SH-SY5Y (cell line): ENCODE data around the gene SHISA7.

Experiments
- GATA2 ChIP-seq: IDR thresholded peaks from 2 replicates; pipeline ENCODE4 v1.6.1; 2011; ENCODE audit warnings: mild to moderate bottlenecking, low read depth, low read length
- GATA3 ChIP-seq: IDR thresholded peaks from 2 replicates; pipeline ENCODE4 v1.6.1; 2011; ENCODE audit warnings: low read depth, mild to moderate bottlenecking, low read length, moderate library complexity

Gene SHISA7

DNA sequence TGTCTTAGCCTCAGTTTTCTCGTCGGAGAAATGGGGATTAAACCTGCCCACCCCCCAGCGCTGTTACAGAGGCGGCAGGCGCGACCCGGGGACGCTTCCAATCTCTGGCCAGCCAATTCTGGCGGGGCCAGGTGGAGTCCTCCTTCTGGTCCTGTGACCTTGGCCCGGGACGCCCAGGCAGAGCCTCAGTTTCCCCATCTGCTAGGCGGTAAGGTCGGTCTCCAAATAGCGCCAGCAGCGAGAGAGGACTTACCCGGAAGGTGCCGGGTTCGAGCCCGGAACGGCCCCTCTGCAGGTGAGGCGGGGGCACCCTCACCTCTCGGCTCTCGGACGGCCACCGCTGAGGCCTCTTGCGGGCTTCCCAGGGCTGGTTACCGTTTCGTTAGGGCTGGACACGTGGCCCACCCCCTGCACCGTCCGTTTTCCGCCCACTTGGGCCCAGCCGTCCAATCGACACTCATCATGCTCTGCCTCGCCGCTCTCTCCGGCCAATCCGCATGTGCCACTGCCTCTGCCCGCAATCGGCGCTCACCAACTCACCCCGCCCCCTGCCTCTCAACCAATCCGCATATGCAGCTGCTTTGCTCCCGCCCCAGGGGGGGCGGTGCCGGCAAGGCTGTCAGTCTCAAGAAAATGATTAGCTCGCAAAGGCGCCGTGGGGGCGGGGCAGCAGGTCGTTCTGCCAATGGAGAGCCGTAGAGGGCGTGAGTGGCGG lies 18.3 kb upstream of the SHISA7 start, which contains the start of gene ISOC2:
Gene ISOC2 (minus strand): TSS at position 384 of the 715 bp plus-strand sequence. CDS start 5,156 bp downstream, outside the sequence.
- no peak for TF ChIP-seq GATA3
- TF ChIP-seq GATA2 = no peak

- TF ChIP-seq GATA2 (no peak), GATA3 (no peak)
These were observed 17.7 kb upstream of the SHISA7 start for GRCh38 chr19:55460670-55461258.

DNA sequence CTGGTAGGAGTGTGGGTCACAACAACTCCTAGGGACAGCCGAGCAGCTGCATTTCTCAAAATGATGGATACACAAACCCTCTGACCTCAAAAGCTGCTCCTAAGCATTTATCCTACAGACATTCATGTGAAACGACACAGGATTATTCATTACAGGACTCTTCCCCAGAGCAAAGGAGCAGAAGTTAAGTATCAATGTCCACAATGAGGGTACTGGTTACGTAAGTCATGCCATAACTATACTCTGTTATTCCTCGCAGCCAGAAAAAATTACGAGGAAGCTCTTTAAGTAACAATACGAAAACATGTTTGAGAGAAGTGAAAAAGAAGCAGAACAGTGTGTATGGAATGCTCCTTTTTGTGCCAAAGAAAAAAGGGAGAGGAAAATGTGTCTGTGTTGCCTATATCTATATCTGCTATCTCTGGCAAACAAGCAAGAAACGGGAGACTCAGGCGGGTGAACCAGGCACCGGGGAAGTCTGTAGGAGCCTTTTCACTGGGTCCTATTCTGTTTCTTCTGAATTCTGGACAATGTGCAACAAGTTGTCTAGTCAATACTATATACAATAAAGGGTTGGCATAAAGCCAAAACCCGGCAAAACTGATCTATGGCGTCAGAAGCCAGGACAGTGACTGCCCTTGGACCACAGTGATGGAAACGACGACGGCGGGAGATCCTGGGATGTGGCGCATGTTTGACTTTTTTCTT lies 17.0 kb upstream of the SHISA7 start:
- TF ChIP-seq GATA2 (peak; percentile 82), GATA3 (no peak)

DNA sequence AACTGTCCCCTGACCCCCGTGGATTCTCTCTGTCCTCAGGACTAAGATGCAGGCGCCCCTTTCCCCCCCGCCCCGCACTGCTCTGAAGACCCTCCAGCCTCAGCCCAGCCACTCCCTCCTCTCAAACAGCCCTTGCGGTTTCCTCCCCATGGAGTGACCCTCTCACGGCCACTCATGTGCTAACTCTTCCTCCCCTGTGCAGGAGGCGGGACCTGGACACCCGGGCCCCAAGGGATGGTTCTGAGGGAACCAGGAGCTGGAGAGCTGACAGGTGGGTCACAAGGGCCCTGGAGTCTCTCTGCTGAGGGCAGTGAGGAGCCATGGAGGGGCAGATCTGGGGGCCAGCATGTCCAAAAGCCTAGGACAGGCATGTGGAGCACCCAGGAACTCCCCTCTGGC lies 16.4 kb upstream of the SHISA7 start:
- no peak for TF ChIP-seq GATA3
- TF ChIP-seq GATA2 = no peak

GRCh38 chr19:55457683-55458457 lies 14.8 kb upstream of the SHISA7 start:
- TF ChIP-seq GATA2 = no peak

DNA sequence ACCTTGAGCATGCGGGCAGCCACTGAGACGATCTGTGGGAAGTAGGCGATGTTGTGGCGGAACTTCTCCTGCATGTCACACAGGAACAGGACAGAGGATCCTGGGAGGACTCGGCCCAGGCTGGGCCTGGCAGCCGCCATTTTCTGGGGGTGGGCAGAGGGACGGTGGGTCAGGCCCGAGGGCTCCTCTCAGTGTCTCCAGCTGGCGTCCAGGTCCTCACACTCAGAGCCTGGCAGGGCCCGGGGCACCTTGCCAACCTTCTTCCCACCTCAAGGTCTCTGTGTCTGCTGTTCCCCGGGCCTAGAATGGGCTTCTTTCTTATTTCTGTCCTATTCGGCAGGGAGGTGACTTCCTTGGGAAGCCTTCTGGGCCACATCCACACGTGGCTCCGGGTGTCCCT lies 13.2 kb upstream of the SHISA7 start:
- TF ChIP-seq GATA2 = no peak

- TF ChIP-seq GATA3 (no peak), GATA2 (no peak)
These were observed 12.6 kb upstream of the SHISA7 start for GRCh38 chr19:55455576-55456235.

DNA sequence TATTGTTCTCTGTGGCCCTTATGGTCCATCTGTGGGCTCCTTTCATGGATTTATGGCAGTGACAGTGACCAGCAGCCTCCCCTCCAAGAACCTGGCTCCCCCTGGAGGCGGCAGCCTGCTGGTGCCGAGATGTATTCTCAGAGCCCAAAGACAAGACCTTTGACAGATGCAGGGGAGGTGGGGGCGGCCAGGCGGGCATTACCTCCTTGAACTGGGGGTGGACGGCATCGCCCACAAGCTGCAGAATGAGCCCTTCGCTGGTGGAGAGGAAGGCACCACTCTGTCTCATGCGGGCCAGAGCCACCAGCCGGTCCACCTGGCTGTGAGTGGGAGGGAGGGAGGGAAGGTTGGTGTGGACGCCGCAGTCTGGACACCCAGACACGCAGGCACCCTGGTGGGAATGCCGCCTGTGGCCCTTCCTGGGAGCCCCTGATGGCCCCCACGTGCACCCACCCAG lies 11.7 kb upstream of the SHISA7 start:
- TF ChIP-seq GATA2 (no peak), GATA3 (no peak)

DNA sequence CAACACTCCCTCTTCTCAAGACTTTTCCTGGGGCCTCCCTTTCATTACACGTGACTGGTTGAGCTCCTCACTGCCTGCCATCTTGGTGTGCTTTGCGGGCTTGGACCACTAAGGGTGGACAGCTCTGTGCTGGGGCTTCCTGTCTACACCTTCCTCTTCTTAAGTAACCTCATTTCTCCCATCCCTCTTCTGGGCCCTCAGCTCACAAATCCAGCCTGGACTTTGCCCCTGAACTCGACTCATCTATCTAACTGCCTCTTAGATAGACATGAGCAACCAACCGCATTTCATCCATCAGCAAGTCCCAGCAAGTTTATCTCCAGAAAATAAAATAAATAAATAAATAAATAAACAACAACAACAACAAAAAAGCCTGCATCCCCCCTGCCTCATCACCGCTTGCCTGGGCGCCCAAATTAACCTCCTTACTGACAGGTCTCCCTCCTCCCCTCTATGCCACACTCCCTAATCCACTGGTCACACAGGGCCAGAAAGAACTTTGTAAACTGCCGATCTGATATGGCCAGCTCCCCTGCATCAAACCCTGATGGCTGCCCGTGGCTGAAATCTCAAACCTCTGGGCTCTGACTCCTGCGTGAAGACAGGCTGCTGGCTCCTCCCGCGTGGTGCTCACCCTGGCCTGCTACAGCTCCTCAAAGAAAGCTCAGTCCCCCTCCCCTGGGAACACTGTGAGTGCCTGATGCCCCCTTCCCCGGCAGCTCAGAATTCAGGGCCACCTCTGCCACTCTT lies 10.6 kb upstream of the SHISA7 start:
- TF ChIP-seq GATA2 = no peak
- TF ChIP-seq GATA3 = no peak

- no peak for TF ChIP-seq GATA2
- no peak for TF ChIP-seq GATA3
These were observed 9.7 kb upstream of the SHISA7 start for GRCh38 chr19:55452749-55453346.

DNA sequence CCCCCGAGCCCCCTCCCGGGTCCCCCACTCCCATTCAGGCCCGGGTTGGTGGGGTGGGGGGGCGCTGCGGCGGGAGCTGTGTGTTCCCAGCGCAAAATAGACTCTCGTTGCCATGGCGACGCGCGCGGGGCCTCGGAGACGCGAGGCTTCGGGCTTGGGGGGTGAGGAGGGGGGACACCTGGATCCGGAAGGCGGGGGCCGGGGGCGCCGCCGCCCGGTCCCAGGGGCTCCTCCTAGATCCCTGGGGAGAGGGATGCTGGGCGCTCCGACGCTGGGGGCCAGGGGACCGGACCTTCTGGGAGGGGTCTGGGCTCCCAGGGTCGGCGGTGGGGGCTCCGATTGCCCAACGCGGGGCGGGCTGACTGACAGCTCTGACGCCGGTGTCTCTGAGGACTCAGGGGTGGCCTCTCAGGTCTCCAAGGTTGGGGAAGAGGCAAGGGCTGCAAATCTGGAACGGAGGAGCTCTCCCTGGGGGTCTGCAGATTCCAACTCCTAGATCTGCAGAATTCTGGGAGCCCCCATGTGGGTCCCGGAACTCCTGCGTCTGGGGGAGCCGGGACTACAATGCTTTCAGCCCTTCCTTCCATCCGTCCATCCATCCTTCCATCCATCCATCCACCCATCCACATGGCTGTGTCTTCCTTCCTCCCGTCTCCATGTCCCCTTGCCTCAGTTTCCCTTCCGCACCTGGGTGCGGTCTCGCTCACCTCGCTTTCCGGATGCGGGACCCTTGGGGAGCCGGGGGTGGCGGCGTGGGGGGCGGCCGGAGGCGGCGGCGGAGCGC lies 9.1 kb upstream of the SHISA7 start:
- TF ChIP-seq GATA3 (no peak), GATA2 (no peak)
